ENCODE results near the gene HIPK2.

HIPK2 gene

DNA sequence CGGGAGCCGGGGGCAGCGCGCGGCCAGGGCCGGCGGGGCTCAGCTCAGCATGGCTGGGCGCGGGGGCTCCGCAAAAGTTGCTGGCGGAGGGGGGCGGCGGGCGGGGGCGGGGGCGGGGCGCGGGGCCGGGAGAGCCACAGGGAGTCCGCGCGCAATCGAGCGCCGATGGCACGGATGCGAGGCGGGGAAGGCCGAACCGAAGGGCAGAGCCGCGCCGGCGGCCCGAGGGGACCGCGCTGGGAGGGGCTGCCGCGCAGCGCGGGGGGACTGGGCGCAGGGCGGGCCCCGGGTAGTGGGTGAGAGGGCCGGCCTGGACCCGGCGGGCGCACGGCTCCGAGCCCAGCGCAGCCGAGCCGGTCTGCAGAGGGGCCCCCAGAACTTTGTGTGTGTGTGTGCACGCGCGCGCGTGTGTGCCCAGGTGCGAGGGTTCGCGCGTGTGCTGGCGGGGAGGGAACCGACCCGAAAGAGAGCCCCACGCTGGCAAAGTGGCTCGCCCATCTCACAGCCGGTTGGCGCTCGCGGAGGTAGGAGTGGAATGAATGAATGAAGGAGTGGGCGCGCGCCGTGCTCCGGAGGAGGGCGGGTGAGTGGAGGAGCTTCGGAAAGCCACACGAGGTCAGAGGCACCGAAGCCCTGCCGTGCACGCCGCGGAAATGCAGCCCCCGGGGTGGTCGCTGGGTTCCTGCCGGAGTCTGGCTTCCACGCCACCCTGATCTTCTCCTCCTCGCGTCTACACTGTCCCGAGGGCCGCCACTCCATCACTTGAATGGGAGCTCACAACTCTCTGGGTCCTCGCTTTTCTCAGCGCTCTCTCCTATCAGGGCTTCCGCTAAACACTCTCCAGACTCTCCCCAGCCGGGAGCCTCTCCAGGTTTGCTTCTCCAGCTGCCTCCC is at the start of gene HIPK2:
HIPK2 (minus strand) TSS at position 51 of the 894 bp plus-strand sequence. CDS start 375 bp downstream, outside the sequence.
- DNase-seq (ENCODE audit: low read depth in 2 of 2) = peak; percentile 45 to 66

DNA sequence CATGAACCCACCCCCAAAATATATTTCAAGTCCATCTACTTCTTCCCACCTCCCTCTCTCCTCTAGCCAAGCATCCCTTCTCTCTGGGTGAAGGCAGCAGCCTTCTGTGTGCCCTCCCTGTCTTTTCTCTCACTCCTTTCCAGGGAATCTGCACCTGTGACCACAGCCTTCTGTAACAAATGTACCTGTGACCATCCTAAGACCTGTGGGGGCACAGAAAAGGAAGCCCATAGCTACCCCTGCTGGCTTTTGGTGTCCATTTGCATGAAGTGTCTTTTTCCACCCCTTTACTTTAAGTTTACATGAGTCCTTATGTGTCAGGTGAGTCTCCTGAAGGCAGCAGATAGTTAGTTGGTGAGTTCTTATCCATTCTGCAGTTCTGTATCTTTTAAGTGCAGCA is 49.2 kb upstream of the HIPK2 start:
- DNase-seq (ENCODE audit: low read depth in 2 of 2) = no peak

- DNase-seq (ENCODE audit: low read depth in 2 of 2) = no peak
Measured at GRCh38 chr7:139825666-139826290, 48.0 kb upstream of the HIPK2 start.

DNA sequence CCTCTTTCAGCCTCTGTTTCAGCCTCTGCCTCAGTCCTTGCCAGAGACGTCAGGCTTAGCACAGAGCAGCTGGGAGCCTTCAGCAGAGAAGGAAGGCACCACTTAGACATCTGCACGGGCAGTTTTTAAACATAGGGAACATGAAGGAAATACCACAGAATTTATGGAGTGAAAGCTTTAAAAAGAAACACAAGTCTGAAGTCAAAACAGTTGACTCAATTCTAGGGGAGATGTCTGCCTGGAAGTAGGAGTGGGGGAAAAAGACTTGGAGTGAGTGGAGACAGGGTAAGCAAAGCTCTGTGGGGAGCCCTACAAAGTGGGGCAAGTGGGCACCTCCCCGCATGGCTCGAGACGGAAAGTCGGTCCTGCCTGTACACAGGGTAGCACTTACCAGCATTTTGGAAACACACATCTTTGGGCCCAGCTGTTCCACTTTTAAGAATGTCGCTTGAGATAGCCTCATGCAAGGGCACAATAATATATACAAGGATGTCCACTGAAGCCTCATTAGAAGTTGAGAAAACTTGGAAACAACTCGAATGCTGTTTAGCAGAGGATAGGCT is 46.2 kb upstream of the HIPK2 start:
- DNase-seq (ENCODE audit: low read depth in 2 of 2) = no peak

DNA sequence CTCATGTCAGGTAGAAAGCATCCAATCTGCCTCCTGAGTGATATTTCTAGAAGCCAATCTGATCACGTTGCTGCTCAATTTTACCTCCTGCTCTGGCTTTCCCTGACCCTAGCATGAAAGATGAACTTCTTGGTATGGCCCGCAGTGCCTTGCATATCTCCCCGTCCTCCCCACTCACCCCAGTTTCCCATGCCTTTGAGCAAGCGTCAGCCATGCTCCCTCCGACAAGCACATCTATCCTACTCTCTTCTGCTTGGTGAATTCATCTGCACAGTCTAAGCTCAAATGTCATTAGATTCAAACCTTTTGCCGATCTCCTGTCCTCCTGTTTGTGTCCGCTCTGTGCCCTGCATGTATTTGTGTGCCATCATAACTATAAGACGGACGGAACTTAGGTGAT is 45.1 kb upstream of the HIPK2 start:
- no peak for DNase-seq (ENCODE audit: low read depth in 2 of 2)

GRCh38 chr7:139821349-139822105 is 43.7 kb upstream of the HIPK2 start:
- no peak for DNase-seq (ENCODE audit: low read depth in 2 of 2)

DNA sequence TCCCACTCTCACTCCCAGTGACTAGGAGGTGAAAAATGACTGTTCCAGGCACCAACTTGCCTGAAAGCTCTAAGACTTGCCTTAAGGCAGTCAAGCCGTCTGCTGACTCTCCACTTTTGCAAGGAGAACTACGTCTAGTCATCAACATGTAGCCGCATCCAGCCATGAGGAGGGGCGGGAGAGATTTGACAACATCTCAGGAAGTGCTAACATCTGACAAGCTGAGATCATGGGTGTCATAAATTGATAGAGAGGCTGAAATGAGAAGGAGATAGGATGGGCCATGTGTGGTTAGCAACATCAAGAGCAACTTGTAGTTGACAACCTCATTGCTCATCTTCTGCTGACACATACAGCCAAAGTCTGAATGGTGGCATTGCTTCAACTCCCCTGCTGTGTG is 42.3 kb upstream of the HIPK2 start:
- DNase-seq (ENCODE audit: low read depth in 2 of 2) = no peak

DNA sequence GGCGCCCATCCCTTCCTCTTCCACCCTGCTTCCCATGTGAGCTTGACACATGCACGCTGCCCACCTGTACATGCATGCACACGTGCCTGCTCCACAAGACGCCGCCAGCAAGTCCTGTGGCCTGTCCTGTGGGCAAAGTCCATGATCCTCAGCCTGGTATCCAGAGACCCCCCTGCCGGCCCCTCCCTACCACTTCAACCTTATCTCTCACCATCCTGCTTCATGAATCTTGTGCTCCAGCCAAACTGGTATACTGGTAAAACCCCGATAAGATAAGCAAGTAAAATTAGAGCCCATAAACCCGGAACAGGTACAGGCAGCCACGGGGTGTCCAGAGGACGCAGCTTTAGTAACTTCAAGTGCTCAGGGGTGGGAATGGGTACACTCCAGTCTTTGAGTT is 39.5 kb upstream of the HIPK2 start:
- DNase-seq (ENCODE audit: low read depth in 2 of 2) = no peak

DNA sequence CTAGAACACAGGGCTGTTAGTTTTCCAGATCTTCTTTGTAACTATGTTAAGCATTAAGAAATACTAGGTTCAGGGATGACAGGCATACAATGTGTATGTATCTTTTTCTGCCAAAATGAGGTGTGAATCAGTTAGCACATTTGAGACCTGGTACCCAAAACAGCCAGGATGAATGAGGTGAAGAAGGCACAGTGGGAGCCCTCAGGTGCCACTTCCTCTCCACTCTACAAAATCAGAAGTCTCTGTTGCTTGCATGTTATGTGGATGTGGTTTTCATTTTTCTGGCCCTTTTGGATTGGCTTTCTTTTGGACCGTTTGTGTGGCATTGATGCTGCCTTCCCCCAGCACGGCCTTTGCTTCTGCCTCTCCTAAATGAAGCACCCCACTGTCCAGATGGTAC is 35.9 kb upstream of the HIPK2 start:
- no peak for DNase-seq (ENCODE audit: low read depth in 2 of 2)

DNA sequence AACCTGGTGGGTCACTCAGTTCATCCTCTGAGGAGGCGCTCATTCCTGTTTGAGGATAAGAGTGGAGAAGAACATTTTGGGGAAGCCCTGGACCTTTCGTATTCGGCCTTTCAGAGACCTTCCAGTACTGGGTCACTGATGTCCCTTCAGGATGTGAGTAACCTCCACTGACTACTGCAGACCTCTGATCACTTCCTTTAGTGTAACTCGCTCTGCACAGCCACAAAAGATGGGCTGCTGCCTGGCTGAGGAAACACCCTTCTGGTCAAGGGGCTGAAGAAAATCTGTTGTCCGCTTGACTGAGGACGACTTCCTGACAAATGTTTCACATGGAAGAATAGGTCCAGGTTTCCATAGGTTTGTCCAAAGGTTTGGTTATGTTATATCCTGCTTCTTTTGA is 35.4 kb upstream of the HIPK2 start:
- DNase-seq (ENCODE audit: low read depth in 2 of 2) = no peak

GRCh38 chr7:139811066-139811465 is 33.3 kb upstream of the HIPK2 start:
- no peak for DNase-seq (ENCODE audit: low read depth in 2 of 2)

- DNase-seq (ENCODE audit: low read depth in 2 of 2) = no peak
Measured at GRCh38 chr7:139808846-139809442, 31.1 kb upstream of the HIPK2 start.

- DNase-seq (ENCODE audit: low read depth in 2 of 2) = no peak
Measured at GRCh38 chr7:139808427-139808826, 30.6 kb upstream of the HIPK2 start.

DNA sequence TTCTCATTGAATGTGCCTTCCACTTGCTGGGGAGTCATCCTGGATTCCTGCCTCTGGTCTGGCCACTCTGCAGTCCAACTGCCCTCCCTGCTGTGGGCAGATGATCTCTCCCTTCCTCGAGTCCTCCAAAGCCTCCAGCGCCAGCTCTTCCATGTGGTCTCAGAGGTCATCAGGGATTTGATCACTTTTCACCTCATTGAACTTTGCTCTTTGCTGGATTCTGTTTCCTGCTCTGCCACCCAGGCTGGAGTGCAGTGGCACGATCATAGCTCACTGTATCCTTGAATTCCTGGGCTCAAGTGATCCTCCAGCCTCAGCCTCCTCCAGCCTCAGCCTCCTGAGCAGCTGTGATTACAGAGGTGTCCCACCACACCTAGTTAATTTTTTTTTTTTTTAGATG is 29.2 kb upstream of the HIPK2 start:
- no peak for DNase-seq (ENCODE audit: low read depth in 2 of 2)

- no peak for DNase-seq (ENCODE audit: low read depth in 2 of 2)
Measured at GRCh38 chr7:139804571-139804970, 26.8 kb upstream of the HIPK2 start.

GRCh38 chr7:139799586-139799985 is 21.8 kb upstream of the HIPK2 start:
- DNase-seq (ENCODE audit: low read depth in 2 of 2) = no peak

GRCh38 chr7:139798892-139799291 is 21.1 kb upstream of the HIPK2 start:
- DNase-seq (ENCODE audit: low read depth in 2 of 2) = no peak

DNA sequence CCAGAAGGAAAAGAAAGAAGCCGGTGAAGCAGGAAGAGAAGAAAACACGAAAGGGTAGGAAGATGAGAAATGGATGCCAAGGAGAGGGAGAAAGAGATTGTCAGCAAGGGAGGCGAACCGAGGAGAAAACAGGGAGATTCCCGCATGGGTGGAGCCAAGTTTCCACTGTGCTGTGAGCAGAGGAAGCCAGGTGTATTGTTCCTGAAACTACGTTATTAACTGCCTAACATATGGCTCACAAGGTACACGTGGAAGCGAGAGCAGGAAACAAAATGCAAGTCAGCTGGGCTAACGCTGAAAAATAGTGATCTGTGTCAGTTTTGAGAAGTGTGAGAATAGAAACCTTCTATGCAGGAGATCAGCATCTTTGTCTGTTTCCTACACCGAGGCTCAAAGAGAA is 20.4 kb upstream of the HIPK2 start:
- DNase-seq (ENCODE audit: low read depth in 2 of 2) = no peak

DNA sequence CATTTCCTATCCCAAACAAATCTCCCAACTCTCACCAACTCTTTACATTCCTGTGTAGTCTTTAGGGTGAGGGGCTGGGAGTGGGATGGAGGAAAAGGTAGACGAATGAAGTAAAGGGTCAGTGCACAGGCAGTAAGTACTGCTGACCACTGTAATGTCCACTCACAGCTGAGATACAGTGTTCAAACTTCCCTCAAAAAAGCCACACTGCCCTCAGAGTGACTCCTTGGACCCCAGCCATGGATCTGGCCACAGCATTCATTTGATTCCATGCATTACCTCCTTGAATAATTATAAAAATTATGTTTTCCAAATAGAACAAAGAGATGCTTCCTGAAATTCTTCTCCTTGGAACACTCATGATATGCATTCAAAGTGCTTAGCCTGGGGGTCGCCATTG is 19.8 kb upstream of the HIPK2 start:
- no peak for DNase-seq (ENCODE audit: low read depth in 2 of 2)

- DNase-seq (ENCODE audit: low read depth in 2 of 2) = no peak
Measured at GRCh38 chr7:139791316-139791715, 13.5 kb upstream of the HIPK2 start.

DNA sequence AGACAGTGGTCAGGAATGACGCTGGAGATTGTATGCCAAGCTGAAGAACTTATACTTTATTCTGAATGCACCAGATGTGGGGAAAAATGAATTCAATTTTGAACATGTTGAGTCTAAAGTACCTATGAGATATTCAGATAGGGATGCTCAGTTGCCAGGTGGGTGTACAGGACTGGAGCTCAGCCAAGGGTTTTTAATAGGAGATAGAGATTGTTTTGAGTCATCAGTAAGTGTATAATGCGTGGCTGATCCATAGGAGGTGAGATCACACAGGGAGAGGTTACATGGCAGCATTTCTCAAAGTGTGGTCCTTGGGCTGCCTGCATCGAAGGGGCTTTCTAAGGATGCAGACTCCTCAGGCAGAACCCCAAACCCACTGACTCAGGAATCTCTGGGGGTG is 6.8 kb upstream of the HIPK2 start:
- no peak for DNase-seq (ENCODE audit: low read depth in 2 of 2)

Measured in stimulated activated CD4-positive, alpha-beta T cell treated with anti-CD3 and anti-CD28 coated beads, Interleukin-15, amount 100 ng/mL, for 48 hours (primary cell).